Fibroblast of mammary gland (primary cell): ENCODE results near the gene EEF1A1.
"Not testable (repeated sequence)": the region's sequence is repeated elsewhere in the genome, so short reads cannot be mapped to it uniquely, and the experiment has no call there.

Experiments used
- DNase-seq: peaks from one replicate; pipeline ENCODE4 v3.0.0-alpha.2; 2010; ENCODE audit warnings: low read depth
- H3K4me3 ChIP-seq: 2 replicates; pipeline ENCODE4 v1.5.1; 2011; ENCODE audit warnings: low read depth, mild to moderate bottlenecking, low read length, moderate library complexity; ENCODE audit not compliant: control insufficient read depth
- CTCF ChIP-seq: conservative IDR thresholded peaks from 2 replicates; pipeline ENCODE4 v1.5.1; 2011; ENCODE audit warnings: low read depth, low read length, inconsistent platforms; ENCODE audit not compliant: control insufficient read depth, insufficient read depth

Gene EEF1A1

GRCh38 chr6:73508776-73509175 lies 12.1 kb downstream of the EEF1A1 start:
- TF ChIP-seq CTCF: no peak
- H3K4me3 ChIP-seq: no peak overlapping the region
- no peak for DNase-seq

GRCh38 chr6:73506246-73506645 lies 14.6 kb downstream of the EEF1A1 start:
- H3K4me3 ChIP-seq: no peak overlapping the region
- TF ChIP-seq CTCF: no peak
- DNase-seq: no peak

- not testable (repeated sequence) for H3K4me3 ChIP-seq, DNase-seq
Measured at GRCh38 chr6:73505705-73506104, 15.1 kb downstream of the EEF1A1 start.

GRCh38 chr6:73505142-73505541 lies 15.7 kb downstream of the EEF1A1 start:
- no peak for TF ChIP-seq CTCF
- no peak overlapping the region for H3K4me3 ChIP-seq
- no peak for DNase-seq

- no peak for TF ChIP-seq CTCF
- no peak overlapping the region for H3K4me3 ChIP-seq
- no peak for DNase-seq
Measured at GRCh38 chr6:73504160-73504559, 16.7 kb downstream of the EEF1A1 start.

GRCh38 chr6:73503027-73503772 lies 17.6 kb downstream of the EEF1A1 start:
- no peak for TF ChIP-seq CTCF
- H3K4me3 ChIP-seq: no peak overlapping the region
- no peak for DNase-seq

GRCh38 chr6:73497915-73498314 lies 22.9 kb downstream of the EEF1A1 start:
- no peak for DNase-seq
- no peak overlapping the region for H3K4me3 ChIP-seq
- no peak for TF ChIP-seq CTCF
